ENCODE data around the gene RBP5. TPM values are rescaled to one million over a fixed set of nuclear protein-coding genes. Genes with fewer than 3 reads are reported as not detected.

Gene RBP5
- polyA plus RNA-seq, 1 experiment = 0.25 TPM

DNA sequence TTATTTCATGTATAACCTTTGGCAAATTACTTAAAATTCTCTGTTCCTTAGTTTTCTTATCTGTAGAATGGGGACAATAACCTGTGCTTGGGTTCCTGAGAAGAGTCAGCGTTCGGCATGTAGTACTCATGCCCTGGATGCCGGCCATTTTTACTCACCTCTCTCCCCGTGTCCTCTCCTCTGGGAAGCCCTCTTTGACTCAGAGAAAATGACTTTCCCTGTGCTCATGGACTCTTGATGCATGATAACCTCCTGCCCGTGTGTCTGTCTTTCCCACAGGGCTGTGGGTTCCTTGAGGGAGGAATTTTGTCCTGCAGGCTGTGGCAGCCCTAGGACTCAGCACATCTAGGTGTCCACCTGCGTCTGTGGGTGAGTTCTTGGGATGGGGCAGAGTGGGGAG is 13.8 kb downstream of the RBP5 start:
- TF ChIP-seq, protein P1, sequence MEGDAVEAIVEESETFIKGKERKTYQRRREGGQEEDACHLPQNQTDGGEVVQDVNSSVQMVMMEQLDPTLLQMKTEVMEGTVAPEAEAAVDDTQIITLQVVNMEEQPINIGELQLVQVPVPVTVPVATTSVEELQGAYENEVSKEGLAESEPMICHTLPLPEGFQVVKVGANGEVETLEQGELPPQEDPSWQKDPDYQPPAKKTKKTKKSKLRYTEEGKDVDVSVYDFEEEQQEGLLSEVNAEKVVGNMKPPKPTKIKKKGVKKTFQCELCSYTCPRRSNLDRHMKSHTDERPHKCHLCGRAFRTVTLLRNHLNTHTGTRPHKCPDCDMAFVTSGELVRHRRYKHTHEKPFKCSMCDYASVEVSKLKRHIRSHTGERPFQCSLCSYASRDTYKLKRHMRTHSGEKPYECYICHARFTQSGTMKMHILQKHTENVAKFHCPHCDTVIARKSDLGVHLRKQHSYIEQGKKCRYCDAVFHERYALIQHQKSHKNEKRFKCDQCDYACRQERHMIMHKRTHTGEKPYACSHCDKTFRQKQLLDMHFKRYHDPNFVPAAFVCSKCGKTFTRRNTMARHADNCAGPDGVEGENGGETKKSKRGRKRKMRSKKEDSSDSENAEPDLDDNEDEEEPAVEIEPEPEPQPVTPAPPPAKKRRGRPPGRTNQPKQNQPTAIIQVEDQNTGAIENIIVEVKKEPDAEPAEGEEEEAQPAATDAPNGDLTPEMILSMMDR (IDR thresholded peaks at IDR 0.05; ENCODE audit: low read depth, low read length) = no peak

DNA sequence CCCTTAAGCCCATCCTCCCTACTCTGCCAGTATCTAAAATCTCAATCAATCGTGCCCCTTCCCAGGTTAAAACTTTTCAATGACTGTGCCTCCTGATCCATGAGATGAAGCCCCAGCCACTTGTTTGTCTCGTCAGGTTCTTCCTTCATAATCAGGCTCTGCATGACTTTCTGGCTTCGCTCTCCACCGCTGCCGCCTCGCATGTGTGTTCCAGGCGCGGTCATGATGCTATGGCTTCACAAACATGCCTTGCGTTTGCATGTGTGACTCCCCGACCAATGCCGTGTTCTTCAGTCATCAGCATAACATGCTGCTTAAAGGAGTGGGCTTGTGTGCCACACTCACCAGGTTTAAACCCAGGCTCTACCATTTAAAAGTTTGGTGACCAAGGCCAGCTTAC is 14.7 kb downstream of the RBP5 start:
- H3K27ac ChIP-seq (ENCODE audit: low read depth, low read length) = no peak overlapping the region
- H3K9me3 ChIP-seq (ENCODE audit: control insufficient read depth, insufficient read depth, low read length) = no peaks in the 10 kb centered on the region
- CTCF ChIA-PET = interaction anchor here (0.6 to 2.7 kb wide), 24 partner anchors 9 to 242 kb away, joined by 3 to 33 read pairs (median 4); partner anchors contain the start of genes C1S and LPCAT3
- POLR2A ChIA-PET = interaction anchor here (1.2 kb wide), 1 partner anchor 168 kb away, joined by 3 read pairs; no protein-coding TSS in a partner anchor
- H3K4me3 ChIP-seq (ENCODE audit: low read depth, low read length) = no peak overlapping the region
- TF ChIP-seq, protein P1 (IDR thresholded peaks at IDR 0.05; ENCODE audit: low read depth, low read length) = no peak
- DNase-seq (ENCODE audit: low read depth, low spot score) = no peak
- H3K27me3 ChIP-seq (ENCODE audit: control insufficient read depth, insufficient read depth, low read length) = no peaks in the 10 kb centered on the region

More for the DNA sequence above, 13.8 kb downstream of the RBP5 start:
- CTCF ChIA-PET = interaction anchor here (2.7 kb wide), 1 partner anchor 55 kb away, joined by 33 read pairs; the partner anchor contains the start of gene C1S
- POLR2A ChIA-PET = no interaction called here
- Histone ChIP-seq H3K9me3 (ENCODE audit: control insufficient read depth, insufficient read depth, low read length) (no peaks in the 10 kb centered on the region), H3K27me3 (ENCODE audit: control insufficient read depth, insufficient read depth, low read length) (no peaks in the 10 kb centered on the region), H3K4me3 (ENCODE audit: low read depth, low read length) (no peak overlapping the region), H3K27ac (ENCODE audit: low read depth, low read length) (no peak overlapping the region)
- no peak for DNase-seq (ENCODE audit: low read depth, low spot score)

DNA sequence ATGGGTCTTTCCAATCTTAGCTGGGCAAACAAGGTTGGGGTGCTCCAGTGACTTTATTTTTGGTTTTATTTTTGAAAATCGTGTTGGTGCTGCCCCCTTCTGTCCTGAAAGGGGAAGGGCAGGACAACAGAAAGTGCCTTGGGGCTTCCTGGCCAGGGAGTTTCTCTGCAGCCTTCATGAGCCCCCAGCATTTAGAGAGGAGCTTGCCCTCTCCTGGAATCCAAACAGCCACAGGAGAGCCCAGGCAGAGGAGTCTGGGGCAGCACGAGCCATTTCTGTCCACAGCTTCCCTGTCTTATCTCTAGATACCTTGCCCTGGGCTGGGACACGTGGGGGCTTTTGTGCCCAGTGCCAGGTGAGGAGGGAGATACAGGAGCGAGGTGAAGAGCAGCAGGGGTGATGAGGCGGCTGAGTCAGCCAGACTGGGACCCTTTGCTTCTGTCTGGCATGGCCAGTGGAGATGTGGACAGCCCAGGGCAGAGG is 15.3 kb downstream of the RBP5 start:
- no peak for DNase-seq (ENCODE audit: low read depth, low spot score)
- ChIA-PET CTCF (interaction anchor here (0.6 to 2.7 kb wide), 29 partner anchors 9 to 326 kb away, joined by 3 to 33 read pairs (median 4); partner anchors contain the start of genes C1S and LPCAT3), POLR2A (interaction anchor here (1.0 to 1.2 kb wide), 2 partner anchors 167 to 169 kb away, joined by 3 to 4 read pairs; no protein-coding TSS in a partner anchor)
- TF ChIP-seq, protein P1 (IDR thresholded peaks at IDR 0.05; ENCODE audit: low read depth, low read length) = peak; percentile 85
- Histone ChIP-seq H3K9me3 (ENCODE audit: control insufficient read depth, insufficient read depth, low read length) (no peaks in the 10 kb centered on the region; the same call in 1 of the 2 replicates), H3K4me3 (ENCODE audit: low read depth, low read length) (no peak overlapping the region), H3K27me3 (ENCODE audit: control insufficient read depth, insufficient read depth, low read length) (no peaks in the 10 kb centered on the region), H3K27ac (ENCODE audit: low read depth, low read length) (peak overlapping the region; percentile 21)

DNA sequence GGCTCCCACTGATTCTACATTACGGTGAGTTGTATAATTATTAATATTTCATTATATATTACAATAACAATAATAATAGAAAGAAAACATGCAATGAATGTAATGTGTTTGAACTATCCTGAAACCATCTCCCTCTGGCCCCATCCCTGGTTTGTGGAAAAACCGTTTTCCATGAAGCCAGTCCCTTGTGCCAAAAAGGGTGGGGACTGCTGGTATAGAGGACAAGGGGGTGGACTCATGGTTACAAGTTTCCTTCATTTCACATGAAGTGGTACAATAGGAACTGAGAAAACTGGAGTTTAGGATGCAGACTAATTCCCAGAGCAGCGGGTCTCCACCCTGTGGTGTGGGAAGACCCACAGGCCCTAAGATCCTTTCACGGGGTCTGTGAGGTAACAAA is 16.6 kb downstream of the RBP5 start:
- POLR2A ChIA-PET = no interaction called here
- DNase-seq (ENCODE audit: low read depth, low spot score) = no peak
- H3K27ac ChIP-seq (ENCODE audit: low read depth, low read length) = no peak overlapping the region
- TF ChIP-seq, protein P1 (IDR thresholded peaks at IDR 0.05; ENCODE audit: low read depth, low read length) = no peak
- H3K4me3 ChIP-seq (ENCODE audit: low read depth, low read length) = no peak overlapping the region
- no peaks in the 10 kb centered on the region for H3K27me3 ChIP-seq (ENCODE audit: control insufficient read depth, insufficient read depth, low read length)
- CTCF ChIA-PET = interaction anchor here (0.9 to 2.7 kb wide), 15 partner anchors 10 to 188 kb away, joined by 3 to 33 read pairs (median 6); partner anchors contain the start of genes C12orf57, C1S and RNU7-1
- H3K9me3 ChIP-seq (ENCODE audit: control insufficient read depth, insufficient read depth, low read length) = no peaks in the 10 kb centered on the region; the same call in 1 of the 2 replicates

DNA sequence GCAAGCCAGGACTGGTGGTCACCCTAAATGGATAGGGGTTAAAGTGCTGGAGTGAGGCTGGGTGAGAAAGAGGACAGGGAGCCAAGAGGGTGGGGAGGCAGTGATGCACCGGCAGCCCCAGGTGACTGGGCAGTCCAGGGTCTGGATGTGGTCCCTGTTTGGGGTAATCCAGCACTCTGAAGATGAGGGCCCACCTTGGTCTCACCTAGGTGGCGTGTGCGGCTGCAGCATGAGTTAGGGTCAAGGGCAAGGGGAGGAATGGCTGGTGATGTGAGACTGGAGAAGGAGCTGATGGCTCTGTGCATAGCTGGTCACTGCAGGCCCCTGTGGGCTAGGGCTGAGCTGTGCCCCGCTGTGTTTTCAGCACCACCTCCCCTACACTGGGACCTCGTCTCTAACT is 18.0 kb downstream of the RBP5 start:
- Histone ChIP-seq H3K4me3 (ENCODE audit: low read depth, low read length) (no peak overlapping the region), H3K27ac (ENCODE audit: low read depth, low read length) (no peak overlapping the region), H3K27me3 (ENCODE audit: control insufficient read depth, insufficient read depth, low read length) (no peaks in the 10 kb centered on the region), H3K9me3 (ENCODE audit: control insufficient read depth, insufficient read depth, low read length) (peaks cover 2% of the 10 kb centered on the region)
- ChIA-PET CTCF (interaction anchor here (1.2 to 3.0 kb wide), 8 partner anchors 8 to 166 kb away, joined by 3 to 22 read pairs (median 6); partner anchors contain the start of gene C1S), POLR2A (no interaction called here)
- no peak for DNase-seq (ENCODE audit: low read depth, low spot score)
- TF ChIP-seq, protein P1 (IDR thresholded peaks at IDR 0.05; ENCODE audit: low read depth, low read length) = no peak

Measured in AG04450 (cell line).